GM23338 (cell line): ENCODE data around the gene C17orf107.

ENCODE experiments used
- CREB1 ChIP-seq: fragments of 250-450 bp; sonication (Bioruptor Pico); IDR thresholded peaks from 2 replicates; pipeline ENCODE4 v1.5.0; 2020; ENCODE audit warnings: low read depth, mild to moderate bottlenecking, moderate library complexity
- EZH2 ChIP-seq: fragments of 200-600 bp; sonication (generic); IDR thresholded peaks from one replicate; pipeline ENCODE4 v1.8.0; 2017; ENCODE audit warnings: antibody characterized with exemption, mild to moderate bottlenecking, low read depth; ENCODE audit not compliant: unreplicated experiment
- JUNB ChIP-seq: IDR thresholded peaks from one replicate; pipeline ENCODE4 v1.6.1; 2016; ENCODE audit warnings: antibody characterized with exemption; ENCODE audit not compliant: unreplicated experiment
- NANOG ChIP-seq: IDR thresholded peaks from 2 replicates; pipeline ENCODE4 v1.6.1; 2016; ENCODE audit warnings: antibody characterized with exemption, borderline replicate concordance
- POLR2AphosphoS5 ChIP-seq: IDR thresholded peaks from 2 replicates; pipeline ENCODE4 v1.6.1; 2016; ENCODE audit warnings: antibody characterized with exemption, low read depth
- TF ChIP-seq, protein P1 (sequence below), 2 experiments: fragments of 200-600 bp in 1 of 2; sonication (generic) in 1 of 2; conservative IDR thresholded peaks; 2 replicates each; pipeline versions ENCODE4 v1.5.1 to v1.6.1; 2016 to 2017; ENCODE audit warnings: antibody characterized with exemption in 2 of 2, low read depth in 2 of 2, mild to moderate bottlenecking in 2 of 2, moderate library complexity in 1 of 2
- TF ChIP-seq, protein P2 (sequence below): IDR thresholded peaks from 2 replicates; pipeline ENCODE4 v1.6.1; 2016; ENCODE audit warnings: antibody characterized with exemption
- TF ChIP-seq, protein P3 (sequence below): IDR thresholded peaks from one replicate; pipeline ENCODE4 v1.6.1; 2018; ENCODE audit warnings: antibody characterized with exemption; ENCODE audit not compliant: unreplicated experiment

DNA sequence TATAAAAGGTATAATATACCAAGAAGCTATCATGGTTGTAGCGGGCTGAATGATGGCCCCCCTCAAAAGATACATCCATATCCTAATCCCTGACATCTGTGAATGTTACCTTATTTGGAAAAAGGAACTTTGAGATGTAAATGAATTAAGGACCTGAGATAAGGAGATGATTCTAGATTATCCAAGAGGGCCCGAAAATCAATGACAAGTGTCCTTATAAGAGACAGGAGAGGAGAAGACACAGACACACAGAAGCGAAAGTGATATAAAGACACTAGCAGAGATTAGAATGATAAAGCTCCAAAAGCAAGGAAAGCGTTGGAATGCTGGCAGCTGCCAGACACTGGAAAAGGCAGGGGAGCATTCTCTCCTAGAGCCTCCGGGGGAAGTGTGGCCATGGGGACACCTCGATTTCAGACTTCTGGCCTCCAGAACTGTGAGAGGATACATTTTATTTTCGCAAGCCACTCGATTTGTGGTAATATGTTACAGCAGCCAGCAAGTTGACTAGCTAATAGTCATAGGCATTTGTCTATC lies 20.2 kb downstream of the C17orf107 start:
- TF ChIP-seq, protein P1, sequence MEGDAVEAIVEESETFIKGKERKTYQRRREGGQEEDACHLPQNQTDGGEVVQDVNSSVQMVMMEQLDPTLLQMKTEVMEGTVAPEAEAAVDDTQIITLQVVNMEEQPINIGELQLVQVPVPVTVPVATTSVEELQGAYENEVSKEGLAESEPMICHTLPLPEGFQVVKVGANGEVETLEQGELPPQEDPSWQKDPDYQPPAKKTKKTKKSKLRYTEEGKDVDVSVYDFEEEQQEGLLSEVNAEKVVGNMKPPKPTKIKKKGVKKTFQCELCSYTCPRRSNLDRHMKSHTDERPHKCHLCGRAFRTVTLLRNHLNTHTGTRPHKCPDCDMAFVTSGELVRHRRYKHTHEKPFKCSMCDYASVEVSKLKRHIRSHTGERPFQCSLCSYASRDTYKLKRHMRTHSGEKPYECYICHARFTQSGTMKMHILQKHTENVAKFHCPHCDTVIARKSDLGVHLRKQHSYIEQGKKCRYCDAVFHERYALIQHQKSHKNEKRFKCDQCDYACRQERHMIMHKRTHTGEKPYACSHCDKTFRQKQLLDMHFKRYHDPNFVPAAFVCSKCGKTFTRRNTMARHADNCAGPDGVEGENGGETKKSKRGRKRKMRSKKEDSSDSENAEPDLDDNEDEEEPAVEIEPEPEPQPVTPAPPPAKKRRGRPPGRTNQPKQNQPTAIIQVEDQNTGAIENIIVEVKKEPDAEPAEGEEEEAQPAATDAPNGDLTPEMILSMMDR (conservative IDR thresholded peaks at IDR 0.05; ENCODE audit: low read depth in 2 of 2) = no peak
- TF ChIP-seq POLR2AphosphoS5 = no peak
- TF ChIP-seq, protein P2, sequence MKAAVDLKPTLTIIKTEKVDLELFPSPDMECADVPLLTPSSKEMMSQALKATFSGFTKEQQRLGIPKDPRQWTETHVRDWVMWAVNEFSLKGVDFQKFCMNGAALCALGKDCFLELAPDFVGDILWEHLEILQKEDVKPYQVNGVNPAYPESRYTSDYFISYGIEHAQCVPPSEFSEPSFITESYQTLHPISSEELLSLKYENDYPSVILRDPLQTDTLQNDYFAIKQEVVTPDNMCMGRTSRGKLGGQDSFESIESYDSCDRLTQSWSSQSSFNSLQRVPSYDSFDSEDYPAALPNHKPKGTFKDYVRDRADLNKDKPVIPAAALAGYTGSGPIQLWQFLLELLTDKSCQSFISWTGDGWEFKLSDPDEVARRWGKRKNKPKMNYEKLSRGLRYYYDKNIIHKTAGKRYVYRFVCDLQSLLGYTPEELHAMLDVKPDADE = no peak
- TF ChIP-seq CREB1 (CRISPR knock-in tag) = no peak
- TF ChIP-seq, protein P3, sequence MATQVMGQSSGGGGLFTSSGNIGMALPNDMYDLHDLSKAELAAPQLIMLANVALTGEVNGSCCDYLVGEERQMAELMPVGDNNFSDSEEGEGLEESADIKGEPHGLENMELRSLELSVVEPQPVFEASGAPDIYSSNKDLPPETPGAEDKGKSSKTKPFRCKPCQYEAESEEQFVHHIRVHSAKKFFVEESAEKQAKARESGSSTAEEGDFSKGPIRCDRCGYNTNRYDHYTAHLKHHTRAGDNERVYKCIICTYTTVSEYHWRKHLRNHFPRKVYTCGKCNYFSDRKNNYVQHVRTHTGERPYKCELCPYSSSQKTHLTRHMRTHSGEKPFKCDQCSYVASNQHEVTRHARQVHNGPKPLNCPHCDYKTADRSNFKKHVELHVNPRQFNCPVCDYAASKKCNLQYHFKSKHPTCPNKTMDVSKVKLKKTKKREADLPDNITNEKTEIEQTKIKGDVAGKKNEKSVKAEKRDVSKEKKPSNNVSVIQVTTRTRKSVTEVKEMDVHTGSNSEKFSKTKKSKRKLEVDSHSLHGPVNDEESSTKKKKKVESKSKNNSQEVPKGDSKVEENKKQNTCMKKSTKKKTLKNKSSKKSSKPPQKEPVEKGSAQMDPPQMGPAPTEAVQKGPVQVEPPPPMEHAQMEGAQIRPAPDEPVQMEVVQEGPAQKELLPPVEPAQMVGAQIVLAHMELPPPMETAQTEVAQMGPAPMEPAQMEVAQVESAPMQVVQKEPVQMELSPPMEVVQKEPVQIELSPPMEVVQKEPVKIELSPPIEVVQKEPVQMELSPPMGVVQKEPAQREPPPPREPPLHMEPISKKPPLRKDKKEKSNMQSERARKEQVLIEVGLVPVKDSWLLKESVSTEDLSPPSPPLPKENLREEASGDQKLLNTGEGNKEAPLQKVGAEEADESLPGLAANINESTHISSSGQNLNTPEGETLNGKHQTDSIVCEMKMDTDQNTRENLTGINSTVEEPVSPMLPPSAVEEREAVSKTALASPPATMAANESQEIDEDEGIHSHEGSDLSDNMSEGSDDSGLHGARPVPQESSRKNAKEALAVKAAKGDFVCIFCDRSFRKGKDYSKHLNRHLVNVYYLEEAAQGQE = no peak
- no peak for TF ChIP-seq NANOG
- TF ChIP-seq EZH2 = no peak
- no peak for TF ChIP-seq JUNB
